IMR-90 (cell line): ENCODE measurements around the gene CERKL. TPM values are rescaled to one million over a fixed set of nuclear protein-coding genes. Genes with fewer than 3 reads are reported as not detected.

Source experiments
- ATAC-seq: fragments of 200-7000 bp; cut with Tn5 transposase; 2 replicates; pipeline ENCODE4 v1.9.1; 2020; ENCODE audit warnings: low read depth, mild to moderate bottlenecking, moderate library complexity
- BruUV-seq: library from RNA; stranded (reverse); fragments of 400-500 nt; replicated peaks from 2 replicates; lab custom pipeline; 2021; lab: Mats Ljungman, UMichigan
- CTCF ChIA-PET: fragments of 300-600 bp; formaldehyde crosslinking; extraction: SDS; loops from one replicate; lab custom pipeline; 2021; ENCODE audit warnings: antibody characterized with exemption; lab: Yijun Ruan, JAX
- POLR2A ChIA-PET: fragments of 300-600 bp; sonication (Branson Sonifier 250); formaldehyde crosslinking; loops from one replicate; lab custom pipeline; 2022; ENCODE audit warnings: antibody characterized with exemption; ENCODE audit not compliant: unreplicated experiment; lab: Charles Lee
- DNase-seq: peaks from one replicate; pipeline ENCODE4 v3.0.0; 2013
- H2AFZ ChIP-seq: replicated peaks from 2 replicates; pipeline ENCODE3; 2013; ENCODE audit warnings: low read length, mild to moderate bottlenecking; ENCODE audit not compliant: poor library complexity
- H2AK5ac ChIP-seq: 2 replicates; pipeline ENCODE4 v1.6.1; 2013; ENCODE audit warnings: low read depth, low read length, inconsistent platforms
- H2AK9ac ChIP-seq: replicated peaks from 2 replicates; pipeline ENCODE3; 2013; ENCODE audit warnings: mild to moderate bottlenecking, low read depth, low read length, moderate library complexity; ENCODE audit not compliant: poor library complexity
- H2BK120ac ChIP-seq: 2 replicates; pipeline ENCODE4 v1.6.1; 2013; ENCODE audit warnings: low read depth, low read length, inconsistent platforms
- H2BK15ac ChIP-seq: 3 replicates; pipeline ENCODE4 v1.6.1; 2013; ENCODE audit warnings: low read depth, low read length, inconsistent platforms
- H2BK20ac ChIP-seq: 2 replicates; pipeline ENCODE4 v1.6.1; 2013; ENCODE audit warnings: low read depth, mild to moderate bottlenecking, inconsistent platforms, low read length, moderate library complexity
- H2BK5ac ChIP-seq: 2 replicates; pipeline ENCODE4 v1.6.1; 2013; ENCODE audit warnings: mild to moderate bottlenecking, low read depth, low read length, inconsistent platforms; ENCODE audit not compliant: poor library complexity, severe bottlenecking
- H3K14ac ChIP-seq: replicated peaks from 2 replicates; pipeline ENCODE4 v1.6.1; 2013; ENCODE audit warnings: low read depth, low read length, inconsistent platforms
- H3K18ac ChIP-seq: 2 replicates; pipeline ENCODE4 v1.6.1; 2013; ENCODE audit warnings: low read depth, low read length, control low read depth
- H3K23ac ChIP-seq: 2 replicates; pipeline ENCODE4 v1.6.1; 2013; ENCODE audit warnings: low read depth, low read length, inconsistent platforms
- H3K27ac ChIP-seq: 2 replicates; pipeline ENCODE4 v1.5.1; 2013; ENCODE audit warnings: mild to moderate bottlenecking, control low read depth, low read length; ENCODE audit not compliant: insufficient read depth
- H3K27me3 ChIP-seq: 2 replicates; pipeline ENCODE4 v1.6.1; 2013; ENCODE audit warnings: low read length; ENCODE audit not compliant: control insufficient read depth, insufficient read depth
- H3K36me3 ChIP-seq: 2 replicates; pipeline ENCODE4 v1.6.1; 2013; ENCODE audit warnings: low read length, mixed read lengths; ENCODE audit not compliant: control insufficient read depth, insufficient read depth
- H3K4ac ChIP-seq: 2 replicates; pipeline ENCODE4 v1.6.1; 2013; ENCODE audit warnings: low read depth, low read length, inconsistent platforms
- H3K4me1 ChIP-seq: 2 replicates; pipeline ENCODE4 v1.6.1; 2013; ENCODE audit warnings: low read length, mixed read lengths; ENCODE audit not compliant: control insufficient read depth, insufficient read depth
- H3K4me2 ChIP-seq: 2 replicates; pipeline ENCODE4 v1.6.1; 2013; ENCODE audit warnings: low read depth, mild to moderate bottlenecking, control low read depth, low read length, moderate library complexity
- H3K4me3 ChIP-seq: 2 replicates; pipeline ENCODE4 v1.5.1; 2013; ENCODE audit warnings: low read depth, mild to moderate bottlenecking, control low read depth, low read length, moderate library complexity; ENCODE audit not compliant: insufficient read depth
- H3K56ac ChIP-seq: 2 replicates; pipeline ENCODE4 v1.6.1; 2013; ENCODE audit warnings: low read length, inconsistent platforms; ENCODE audit not compliant: insufficient read depth; ENCODE audit errors: extremely low read depth
- H3K79me1 ChIP-seq, 2 experiments: 2 replicates each; pipeline ENCODE4 v1.6.1; 2013; ENCODE audit warnings: low read length in 2 of 2, inconsistent platforms in 1 of 2, low read depth in 1 of 2
- H3K9ac ChIP-seq: 2 replicates; pipeline ENCODE4 v1.6.1; 2013; ENCODE audit warnings: low read depth, low read length, control low read depth
- H3K9me1 ChIP-seq: 2 replicates; pipeline ENCODE4 v1.6.1; 2013; ENCODE audit warnings: low read length, inconsistent platforms; ENCODE audit not compliant: insufficient read depth
- H3K9me3 ChIP-seq: 2 replicates; pipeline ENCODE4 v1.6.1; 2013; ENCODE audit warnings: low read length; ENCODE audit not compliant: control insufficient read depth, insufficient read depth
- H4K20me1 ChIP-seq: 2 replicates; pipeline ENCODE4 v1.6.1; 2013; ENCODE audit warnings: low read length, inconsistent platforms; ENCODE audit not compliant: insufficient read depth
- H4K5ac ChIP-seq: 2 replicates; pipeline ENCODE4 v1.6.1; 2013; ENCODE audit warnings: mild to moderate bottlenecking, low read depth, low read length, control low read depth
- H4K8ac ChIP-seq, 2 experiments: 2 replicates each; pipeline ENCODE4 v1.6.1; 2013; ENCODE audit warnings: low read depth in 2 of 2, low read length in 2 of 2, control low read depth in 1 of 2, inconsistent platforms in 1 of 2
- H4K91ac ChIP-seq: 2 replicates; pipeline ENCODE4 v1.6.1; 2013; ENCODE audit warnings: low read depth, low read length, inconsistent platforms; ENCODE audit not compliant: insufficient read depth
- FOS ChIP-seq: fragments of 150-350 bp; IDR thresholded peaks from 2 replicates; pipeline ENCODE4 v1.6.1; 2016; ENCODE audit warnings: low read depth, low read length
- WGBS, 2 experiments: methylation state at CpG; one replicate each; pipeline versions ENCODE4 v1.1.5 to v1.1.7; 2013; ENCODE audit warnings: missing lambda C conversion rate in 2 of 2; ENCODE audit not compliant: insufficient read length in 1 of 2; ENCODE audit errors: extremely low coverage in 2 of 2; 5-methylcytosine and 5-hydroxymethylcytosine counted together
- dilution Hi-C: fragments of 300-500 bp; cut with HindIII; formaldehyde crosslinking; loops from one replicate; pipeline ENCODE4 v1.14.3; 2018; ENCODE audit warnings: low sequenced_read_pairs; ENCODE audit not compliant: unreplicated experiment
- in situ Hi-C: fragments of 300-500 bp; cut with MboI; formaldehyde crosslinking; loops from 3 replicates; pipeline ENCODE4 v1.14.3; 2019; ENCODE audit warnings: low sequenced_read_pairs, inconsistent platforms, mixed read lengths
- intact Hi-C: fragments of 100-400 bp; cut with micrococcal nuclease; formaldehyde crosslinking; loops from 2 replicates; pipeline ENCODE4 v1.10.0; 2022
- polyA plus RNA-seq, 3 experiments: library from polyadenylated mRNA; depleted of rRNA; stranded (reverse); fragments of >200 nt; gene quantifications; 2 replicates each; pipeline ENCODE4 v1.2.3, GENCODE V29; 2012; ENCODE audit warnings: low replicate concordance in 1 of 3
- total RNA-seq: library from RNA; depleted of rRNA; stranded (reverse); fragments of >200 nt; gene quantifications from 2 replicates; pipeline ENCODE4 v1.2.3, GENCODE V29; 2012

The CERKL gene
- total and polyA plus RNA-seq, 2 of the 4 experiments (the other 2 are of a cell fraction) = under 0.01 TPM; not detected in 1

DNA sequence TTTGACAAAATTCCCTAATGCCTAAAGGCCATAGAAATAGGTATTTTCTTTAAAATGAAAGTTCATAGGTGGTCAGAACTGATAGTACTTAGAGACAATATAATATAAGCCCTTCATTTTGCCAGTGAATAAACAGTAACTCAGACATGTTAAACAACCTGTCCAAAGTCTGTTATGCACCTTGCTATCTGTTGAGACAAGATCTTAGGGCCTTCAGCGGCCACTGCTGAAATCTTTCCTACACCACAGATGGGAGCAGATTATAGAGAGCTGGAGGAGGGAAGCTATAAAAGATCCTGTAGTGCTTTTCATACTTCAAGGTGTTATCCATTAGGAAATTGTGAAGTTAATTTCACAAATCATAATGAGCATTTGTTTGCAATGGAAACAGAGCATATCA, 13.8 kb downstream of the CERKL start:
- Histone ChIP-seq H2BK15ac (no peak overlapping the region), H4K20me1 (no peaks in the 10 kb centered on the region), H3K36me3 (no peaks in the 10 kb centered on the region), H3K4me1 (no peaks in the 10 kb centered on the region), H3K23ac (no peak overlapping the region), H4K5ac (no peak overlapping the region), H2AFZ (no peak overlapping the region), H3K27ac (no peak overlapping the region), H3K56ac (no peak overlapping the region), H2AK9ac (no peak overlapping the region), H3K9me3 (no peaks in the 10 kb centered on the region), H3K79me1 (no peaks in the 10 kb centered on the region), H3K4ac (no peak overlapping the region), H2AK5ac (no peak overlapping the region), H3K9me1 (no peaks in the 10 kb centered on the region; the same call in 1 of the 2 replicates), H4K8ac (no peak overlapping the region), H3K18ac (no peak overlapping the region), H2BK120ac (no peak overlapping the region), H4K91ac (no peak overlapping the region), H2BK20ac (no peak overlapping the region), H3K27me3 (no peaks in the 10 kb centered on the region; the same call in 1 of the 2 replicates), H3K9ac (no peak overlapping the region), H3K4me3 (no peak overlapping the region), H3K4me2 (no peak overlapping the region), H3K14ac (no peak overlapping the region), H2BK5ac (no peak overlapping the region)
- in situ Hi-C loops (no loop called here), dilution Hi-C loops (no loop called here), intact Hi-C loops (no loop called here)
- ChIA-PET CTCF (no interaction called here), POLR2A (no interaction called here)
- no peak for ATAC-seq
- no TSS peak for BruUV-seq
- no CpG with 5 or more reads among the region's 1 CpG for WGBS, 2 experiments
- no peak for TF ChIP-seq FOS
- no peak for DNase-seq
